HG02610 (cell line): ENCODE measurements around the gene NFATC2IP.
"Not testable (repeated sequence)": the region's sequence is repeated elsewhere in the genome, so short reads cannot be mapped to it uniquely, and the experiment has no call there.

ENCODE experiments used
- ATAC-seq: cut with Tn5 transposase; IDR thresholded peaks from one replicate; pipeline ENCODE4 v1.9.1; 2021; ENCODE audit warnings: mild to moderate bottlenecking, moderate library complexity; ENCODE audit not compliant: unreplicated experiment

Gene NFATC2IP

DNA sequence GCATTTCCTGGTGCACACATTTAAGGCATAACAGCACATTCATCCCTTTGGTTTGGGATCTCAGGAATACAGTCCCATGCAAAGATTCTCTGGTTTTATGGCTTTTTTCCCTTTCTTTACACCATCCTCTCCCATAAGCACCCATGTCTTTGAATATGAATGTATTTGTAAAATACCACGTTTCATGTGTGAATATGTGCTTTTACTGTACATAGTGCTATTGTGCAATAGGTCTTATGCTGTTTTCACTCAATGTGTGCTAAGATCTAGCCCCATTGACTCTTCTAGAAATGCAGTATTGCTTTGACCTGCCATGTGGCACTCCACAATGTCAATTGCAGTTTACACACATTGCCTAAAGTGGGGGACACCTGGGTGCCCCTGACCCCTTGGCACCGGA, 13.8 kb downstream of the NFATC2IP start:
- ATAC-seq = no peak

DNA sequence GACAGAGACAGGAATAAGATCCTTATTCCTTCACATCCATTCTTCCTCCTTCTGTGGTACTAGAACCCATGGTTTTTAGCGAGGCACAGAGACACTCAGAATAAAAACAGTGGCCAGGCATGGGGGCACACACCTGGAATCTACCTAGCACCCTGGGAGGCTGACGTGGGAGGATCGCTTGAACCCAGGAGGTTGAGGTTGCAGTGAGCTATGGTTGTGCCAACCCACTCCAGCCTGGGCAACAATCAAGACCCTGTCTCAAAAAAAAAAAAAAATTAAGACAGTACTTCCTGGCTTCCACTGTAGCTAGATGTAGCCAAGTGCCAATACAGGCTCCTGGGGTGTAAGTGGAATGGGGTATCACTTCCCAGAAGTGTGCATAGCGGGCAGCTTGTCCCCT, 16.4 kb downstream of the NFATC2IP start:
- ATAC-seq = no peak

DNA sequence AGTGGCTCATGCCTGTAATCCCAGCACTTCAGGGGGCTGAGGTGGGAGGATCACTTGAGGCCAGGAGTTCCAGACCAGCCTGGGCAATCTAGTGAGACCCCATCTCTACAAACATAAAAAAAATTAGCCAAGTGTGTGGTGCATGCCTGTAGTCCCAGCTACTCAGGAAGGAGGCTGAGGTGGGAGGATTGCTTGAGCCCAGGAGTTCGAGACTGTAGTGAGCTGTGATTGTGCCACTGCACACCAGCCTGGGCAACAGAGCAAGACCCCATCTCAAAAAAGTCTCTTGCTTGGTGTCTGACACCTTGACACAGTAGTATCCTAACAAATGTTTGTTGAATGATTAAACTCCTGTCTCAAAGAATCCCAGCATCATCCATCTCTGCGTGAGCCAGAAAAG, 19.0 kb downstream of the NFATC2IP start:
- not testable (repeated sequence) for ATAC-seq

DNA sequence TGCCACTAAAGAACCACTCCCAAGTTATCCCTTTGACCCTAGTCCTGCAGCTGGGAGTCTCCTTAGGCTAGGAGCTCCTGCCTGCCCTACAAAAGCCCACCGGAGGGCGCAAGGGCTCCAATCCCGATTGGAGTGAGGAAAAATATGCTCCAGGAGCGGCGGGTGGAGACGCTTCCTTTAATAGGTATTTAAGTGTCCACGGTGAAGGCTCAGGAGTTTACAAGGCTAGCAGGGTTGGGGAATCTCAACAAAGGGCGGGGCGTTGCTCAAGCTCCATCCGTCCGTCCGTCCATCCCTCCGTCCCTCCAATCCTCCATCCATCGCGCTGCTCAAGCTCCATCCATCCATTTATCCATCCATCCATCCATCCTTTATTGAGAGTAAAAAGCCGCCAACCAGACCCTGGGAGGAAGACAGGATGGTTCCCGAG, 23.3 kb downstream of the NFATC2IP start:
- ATAC-seq = no peak

DNA sequence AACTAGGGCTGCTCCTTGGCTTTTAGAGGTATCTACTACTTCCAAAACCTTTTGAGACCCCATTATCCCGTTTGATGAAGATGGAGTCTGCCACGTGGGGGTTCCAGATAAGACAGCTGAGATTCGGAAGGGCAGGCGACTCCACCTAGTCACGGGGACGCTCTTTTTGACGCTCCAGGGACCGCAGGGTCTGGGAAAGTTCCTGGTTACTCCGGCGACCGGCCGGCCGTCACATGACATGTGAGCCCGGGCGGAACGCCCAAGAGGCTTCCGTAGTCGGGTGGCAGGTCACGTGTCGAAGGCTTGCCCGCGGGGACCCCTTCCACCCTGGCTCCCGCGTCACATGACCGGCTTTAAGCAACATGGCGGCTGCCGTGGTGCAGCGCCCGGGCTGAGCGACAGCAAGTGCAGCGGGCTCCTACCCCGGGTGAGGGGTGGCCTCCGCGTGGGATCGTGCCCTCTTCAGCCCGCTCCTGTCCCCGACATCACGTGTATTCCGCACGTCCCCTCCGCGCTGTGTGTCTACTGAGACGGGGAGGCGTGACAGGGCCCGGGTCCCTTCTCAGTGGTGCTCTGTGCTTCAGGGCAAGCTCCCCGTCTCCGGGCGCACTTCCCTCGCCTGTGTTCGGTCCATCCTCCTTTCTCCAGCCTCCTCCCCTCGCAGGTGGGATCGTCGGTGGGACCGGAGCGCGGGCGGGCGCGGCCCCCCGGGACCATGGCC, 23.9 kb downstream of the NFATC2IP start, which contains the start of gene SPNS1:
Gene SPNS1 (plus strand): TSS at position 342 of the 721 bp plus-strand sequence. CDS start 374 bp downstream, at position 716.
- peak; percentile 80 for ATAC-seq

- ATAC-seq = peak; percentile 12
These were observed 24.4 kb downstream of the NFATC2IP start for GRCh38 chr16:28975158-28975599.

GRCh38 chr16:28977703-28978662, 27.2 kb downstream of the NFATC2IP start:
- ATAC-seq = no peak

- not testable (repeated sequence) for ATAC-seq
These were observed 29.6 kb downstream of the NFATC2IP start for GRCh38 chr16:28980330-28980729.

GRCh38 chr16:28980929-28981328, 30.2 kb downstream of the NFATC2IP start:
- ATAC-seq = no peak

DNA sequence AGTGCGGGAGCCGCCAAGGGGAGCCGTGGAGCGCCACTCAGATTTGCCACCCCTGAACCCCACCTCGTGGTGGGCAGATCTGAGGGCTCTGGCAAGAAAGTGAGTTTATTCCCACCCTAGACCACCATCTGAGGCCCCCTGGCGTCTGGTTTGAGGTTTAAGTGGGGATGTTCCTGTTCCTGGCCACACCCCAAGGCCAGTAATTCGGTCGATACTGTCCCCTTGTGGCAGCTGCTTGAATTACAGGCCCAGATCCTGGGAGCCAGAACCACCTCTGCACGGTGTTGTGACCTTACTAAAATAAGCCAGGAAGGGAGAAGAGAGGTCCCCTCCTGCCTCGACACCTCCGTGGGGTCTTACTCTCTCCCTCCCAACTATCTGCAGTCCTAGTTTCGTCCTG, 30.8 kb downstream of the NFATC2IP start:
- ATAC-seq = no peak

- no peak for ATAC-seq
These were observed 31.7 kb downstream of the NFATC2IP start for GRCh38 chr16:28982418-28982817.

DNA sequence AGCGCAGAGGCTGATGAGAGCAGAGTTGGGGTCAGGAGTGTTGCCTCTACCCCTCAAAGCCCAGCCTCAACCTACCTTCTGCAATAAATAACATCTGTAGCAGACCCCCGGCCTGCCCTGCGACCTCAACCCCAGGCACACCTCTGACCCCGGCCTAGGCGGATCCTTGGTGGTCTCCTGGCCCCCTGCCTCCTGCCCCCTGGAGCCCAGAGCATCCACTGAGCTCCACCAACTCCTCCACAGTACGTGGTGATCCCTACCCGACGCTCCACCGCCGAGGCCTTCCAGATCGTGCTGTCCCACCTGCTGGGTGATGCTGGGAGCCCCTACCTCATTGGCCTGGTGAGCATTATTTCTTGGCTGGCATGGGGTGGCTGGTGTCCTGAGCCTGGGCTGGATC, 32.2 kb downstream of the NFATC2IP start:
- no peak for ATAC-seq

DNA sequence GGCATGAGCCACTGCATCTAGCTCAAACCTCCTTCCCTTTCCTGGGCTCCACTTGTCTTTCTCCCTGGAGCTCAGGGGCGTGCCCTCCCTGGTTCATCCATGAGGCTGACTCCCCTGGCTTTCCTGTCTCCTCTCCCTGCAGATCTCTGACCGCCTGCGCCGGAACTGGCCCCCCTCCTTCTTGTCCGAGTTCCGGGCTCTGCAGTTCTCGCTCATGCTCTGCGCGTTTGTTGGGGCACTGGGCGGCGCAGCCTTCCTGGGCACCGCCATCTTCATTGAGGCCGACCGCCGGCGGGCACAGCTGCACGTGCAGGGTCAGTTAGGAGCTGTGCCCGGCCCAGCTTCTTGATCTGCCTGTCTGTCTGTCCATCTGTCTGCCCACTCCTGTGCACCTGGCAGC, 32.9 kb downstream of the NFATC2IP start:
- no peak for ATAC-seq

- ATAC-seq = no peak
These were observed 33.4 kb downstream of the NFATC2IP start for GRCh38 chr16:28984091-28984490.

GRCh38 chr16:28984619-28985135, 33.9 kb downstream of the NFATC2IP start, which contains the start of gene LAT:
TSS of gene LAT (plus strand) at chr16:28985052. CDS start at chr16:28985418, 366 bp downstream.
- no peak for ATAC-seq

GRCh38 chr16:28985211-28986041, 34.7 kb downstream of the NFATC2IP start:
- no peak for ATAC-seq

DNA sequence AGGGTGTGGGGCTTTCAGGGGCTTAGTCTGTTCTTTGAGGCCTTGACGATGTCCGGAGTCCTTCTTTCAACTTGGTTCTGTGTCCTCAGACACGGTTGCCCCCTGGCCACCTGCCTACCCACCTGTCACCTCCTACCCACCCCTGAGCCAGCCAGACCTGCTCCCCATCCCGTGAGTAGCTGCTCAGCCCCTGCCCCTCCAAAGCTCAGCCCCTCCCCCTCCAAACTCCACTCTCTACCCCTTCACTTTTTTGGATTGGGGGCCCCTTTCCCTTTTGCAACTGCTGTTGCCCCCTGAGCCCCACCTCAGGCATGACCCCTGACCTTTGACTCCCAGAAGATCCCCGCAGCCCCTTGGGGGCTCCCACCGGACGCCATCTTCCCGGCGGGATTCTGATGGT, 35.3 kb downstream of the NFATC2IP start:
- ATAC-seq = no peak

- no peak for ATAC-seq
These were observed 35.8 kb downstream of the NFATC2IP start for GRCh38 chr16:28986492-28986891.

- no peak for ATAC-seq
These were observed 36.6 kb downstream of the NFATC2IP start for GRCh38 chr16:28987170-28987853.

DNA sequence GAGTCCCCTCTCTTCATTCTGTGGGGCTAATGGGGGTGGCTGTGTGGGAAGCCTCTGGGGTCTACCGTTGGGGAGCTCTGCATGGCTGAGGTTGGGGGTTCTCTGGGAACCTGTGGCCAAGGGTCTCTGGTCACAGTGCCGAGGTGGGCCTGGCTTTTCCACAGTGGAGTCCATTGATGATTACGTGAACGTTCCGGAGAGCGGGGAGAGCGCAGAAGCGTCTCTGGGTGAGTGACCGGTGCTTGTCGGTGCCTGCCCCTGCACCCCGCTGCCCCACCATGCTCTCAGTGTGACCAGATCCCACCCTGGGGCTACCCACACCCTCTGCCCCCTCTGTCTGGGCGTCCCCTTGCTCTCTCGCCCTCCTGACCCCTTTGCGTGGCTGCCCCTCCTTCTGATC, 38.6 kb downstream of the NFATC2IP start:
- ATAC-seq = no peak
